Measurements from ENCODE around the gene OR5AS1. TPM values are rescaled to one million over a fixed set of nuclear protein-coding genes. Genes with fewer than 3 reads are reported as not detected.

OR5AS1 gene
- total RNA-seq: not detected
- long read RNA-seq: 0 reads

GRCh38 chr11:56027354-56027753, at the start of gene OR5AS1:
OR5AS1 (plus strand) TSS chr11:56027654; CDS start chr11:56030419, 2,765 bp downstream.
- no peak for DNase-seq
- Histone ChIP-seq H3K27ac (no peak within 1 kb of the TSS), H3K36me3 (no peaks in the 10 kb centered on the region), H3K4me3 (no peak within 1 kb of the TSS), H3K9me3 (no peaks in the 10 kb centered on the region), H3K27me3 (no peaks in the 10 kb centered on the region), H3K4me1 (no peaks in the 10 kb centered on the region)
- TF ChIP-seq CTCF (IDR thresholded peaks at IDR 0.05): no peak
- intact Hi-C loops (cut with DNase I): no loop called here
- ATAC-seq: no peak

- Histone ChIP-seq H3K27me3 (no peaks in the 10 kb centered on the region), H3K4me1 (no peaks in the 10 kb centered on the region), H3K27ac (no peak within 1 kb of the TSS), H3K36me3 (no peaks in the 10 kb centered on the region), H3K9me3 (no peaks in the 10 kb centered on the region), H3K4me3 (no peak within 1 kb of the TSS)
- DNase-seq (no peak), ATAC-seq (no peak)
- TF ChIP-seq CTCF (IDR thresholded peaks at IDR 0.05): no peak
- intact Hi-C loops (cut with DNase I): no loop called here
These were observed 32.9 kb upstream of the OR5AS1 start, which contains the start of gene OR5F1 for GRCh38 chr11:55994525-55994924. OR5F1 (minus strand) TSS chr11:55994625; CDS start chr11:55994625, 0 bp downstream.

GRCh38 chr11:56010716-56011115, 16.7 kb upstream of the OR5AS1 start:
- intact Hi-C loops (cut with DNase I): no loop called here
- TF ChIP-seq CTCF (IDR thresholded peaks at IDR 0.05): no peak
- ATAC-seq (no peak), DNase-seq (no peak)
- Histone ChIP-seq H3K4me3 (no peak overlapping the region), H3K36me3 (no peaks in the 10 kb centered on the region), H3K27me3 (no peaks in the 10 kb centered on the region), H3K4me1 (no peaks in the 10 kb centered on the region), H3K27ac (no peak overlapping the region), H3K9me3 (no peaks in the 10 kb centered on the region)

GRCh38 chr11:56013805-56014204, 13.6 kb upstream of the OR5AS1 start:
- H3K36me3 ChIP-seq: no peaks in the 10 kb centered on the region
- no peak overlapping the region for H3K4me3 ChIP-seq
- no peak for ATAC-seq
- H3K27me3 ChIP-seq: no peaks in the 10 kb centered on the region
- DNase-seq: no peak
- H3K9me3 ChIP-seq: no peaks in the 10 kb centered on the region
- no peaks in the 10 kb centered on the region for H3K4me1 ChIP-seq
- H3K27ac ChIP-seq: no peak overlapping the region
- intact Hi-C loops (cut with DNase I): no loop called here
- TF ChIP-seq CTCF (IDR thresholded peaks at IDR 0.05): no peak

- Histone ChIP-seq H3K27ac (no peak overlapping the region), H3K9me3 (no peaks in the 10 kb centered on the region), H3K36me3 (no peaks in the 10 kb centered on the region), H3K4me3 (no peak overlapping the region), H3K4me1 (no peaks in the 10 kb centered on the region), H3K27me3 (no peaks in the 10 kb centered on the region)
- DNase-seq: no peak
- no peak for ATAC-seq
- no peak for TF ChIP-seq CTCF (IDR thresholded peaks at IDR 0.05)
- intact Hi-C loops (cut with DNase I): no loop called here
These were observed 18.1 kb downstream of the OR5AS1 start for GRCh38 chr11:56045538-56045937.

GRCh38 chr11:56048480-56048879, 21.0 kb downstream of the OR5AS1 start:
- Histone ChIP-seq H3K4me3 (no peak overlapping the region), H3K9me3 (no peaks in the 10 kb centered on the region), H3K36me3 (no peaks in the 10 kb centered on the region), H3K27ac (no peak overlapping the region), H3K27me3 (no peaks in the 10 kb centered on the region), H3K4me1 (no peaks in the 10 kb centered on the region)
- intact Hi-C loops (cut with DNase I): no loop called here
- ATAC-seq (no peak), DNase-seq (no peak)
- no peak for TF ChIP-seq CTCF (IDR thresholded peaks at IDR 0.05)
